DOHH2 (cell line): ENCODE measurements around the gene ZFYVE9.

Experiments
- EZH2phosphoT487 ChIP-seq: fragments of 200-600 bp; sonication (generic); IDR thresholded peaks from 2 replicates; pipeline ENCODE4 v1.6.1; 2017; ENCODE audit warnings: borderline replicate concordance, mild to moderate bottlenecking, antibody characterized with exemption, low read length, moderate library complexity, mixed read lengths
- TF ChIP-seq, protein P1 (sequence below): fragments of 200-600 bp; sonication (generic); IDR thresholded peaks from one replicate; pipeline ENCODE4 v1.5.1; 2014; ENCODE audit warnings: antibody characterized with exemption, mild to moderate bottlenecking, low read depth, low read length; ENCODE audit not compliant: poor library complexity, severe bottlenecking

DNA sequence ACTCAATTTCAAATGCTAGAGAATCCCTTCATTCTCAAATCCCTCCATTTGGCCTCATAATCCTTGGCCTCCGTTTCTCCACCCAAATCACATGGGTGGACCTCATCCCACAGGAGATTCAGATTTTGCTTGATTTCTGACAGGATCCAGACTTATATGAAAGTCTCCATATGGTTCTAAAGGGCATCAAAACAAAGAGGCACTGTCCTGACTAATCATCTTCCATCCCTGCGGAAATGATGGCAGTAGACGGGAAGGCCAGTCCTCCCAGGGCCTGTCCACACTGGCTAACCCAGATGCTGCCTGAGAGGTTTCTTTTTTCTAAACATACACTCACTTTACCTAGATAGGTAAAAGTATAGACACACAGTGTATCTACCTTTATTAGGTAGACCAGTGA lies 243.5 kb downstream of the ZFYVE9 start:
- TF ChIP-seq, protein P1, sequence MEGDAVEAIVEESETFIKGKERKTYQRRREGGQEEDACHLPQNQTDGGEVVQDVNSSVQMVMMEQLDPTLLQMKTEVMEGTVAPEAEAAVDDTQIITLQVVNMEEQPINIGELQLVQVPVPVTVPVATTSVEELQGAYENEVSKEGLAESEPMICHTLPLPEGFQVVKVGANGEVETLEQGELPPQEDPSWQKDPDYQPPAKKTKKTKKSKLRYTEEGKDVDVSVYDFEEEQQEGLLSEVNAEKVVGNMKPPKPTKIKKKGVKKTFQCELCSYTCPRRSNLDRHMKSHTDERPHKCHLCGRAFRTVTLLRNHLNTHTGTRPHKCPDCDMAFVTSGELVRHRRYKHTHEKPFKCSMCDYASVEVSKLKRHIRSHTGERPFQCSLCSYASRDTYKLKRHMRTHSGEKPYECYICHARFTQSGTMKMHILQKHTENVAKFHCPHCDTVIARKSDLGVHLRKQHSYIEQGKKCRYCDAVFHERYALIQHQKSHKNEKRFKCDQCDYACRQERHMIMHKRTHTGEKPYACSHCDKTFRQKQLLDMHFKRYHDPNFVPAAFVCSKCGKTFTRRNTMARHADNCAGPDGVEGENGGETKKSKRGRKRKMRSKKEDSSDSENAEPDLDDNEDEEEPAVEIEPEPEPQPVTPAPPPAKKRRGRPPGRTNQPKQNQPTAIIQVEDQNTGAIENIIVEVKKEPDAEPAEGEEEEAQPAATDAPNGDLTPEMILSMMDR: no peak
- no peak for TF ChIP-seq EZH2phosphoT487
